Lower lobe of right lung (tissue), 2 donors: ENCODE measurements around the gene FOXF2. TPM values are rescaled to one million over a fixed set of nuclear protein-coding genes. Genes with fewer than 3 reads are reported as not detected.

ENCODE experiments used
- ATAC-seq, 2 donors: fragments of 200-7000 bp; cut with Tn5 transposase; one replicate each; pipeline ENCODE4 v1.9.1; 2020 to 2022; ENCODE audit warnings: mild to moderate bottlenecking in 2 of 2, moderate library complexity in 2 of 2
- DNase-seq: peaks from one replicate; pipeline ENCODE4 v3.0.0-alpha.2; 2020
- H3K27ac ChIP-seq: fragments of 200-600 bp; one replicate; pipeline ENCODE4 v1.8.0; 2022
- H3K27me3 ChIP-seq: fragments of 200-600 bp; one replicate; pipeline ENCODE4 v1.8.0; 2022; ENCODE audit warnings: low read depth
- H3K36me3 ChIP-seq: fragments of 200-600 bp; one replicate; pipeline ENCODE4 v1.8.0; 2022; ENCODE audit warnings: mild to moderate bottlenecking
- H3K4me1 ChIP-seq: fragments of 200-600 bp; one replicate; pipeline ENCODE4 v1.8.0; 2022
- H3K4me3 ChIP-seq: fragments of 200-600 bp; one replicate; pipeline ENCODE4 v1.8.0; 2022; ENCODE audit warnings: mild to moderate bottlenecking
- H3K9me3 ChIP-seq: fragments of 200-600 bp; one replicate; pipeline ENCODE4 v1.8.0; 2022
- CTCF ChIP-seq: fragments of 200-600 bp; IDR thresholded peaks from one replicate; pipeline ENCODE4 v1.8.0; 2022; ENCODE audit warnings: antibody characterized with exemption, mild to moderate bottlenecking
- intact Hi-C: fragments of 100-400 bp; cut with DNase I; formaldehyde crosslinking; loops from one replicate; pipeline ENCODE4 v1.11.0; 2022
- microRNA-seq: library from miRNA; unstranded; fragments of <30 nt; microRNA quantifications from one replicate; pipeline ENCODE4 v1.2.0, GENCODE V29; 2020; ENCODE audit warnings: borderline number of aligned reads
- total RNA-seq: library from RNA; stranded (reverse); fragmentation: NEBNext Ultra II Directional; extraction: Animal tissue kit (Norgen Biotek cat#: 25700); gene quantifications from one replicate; pipeline ENCODE4 v1.2.1, GENCODE V29; 2021
- donor health status: DM: no; HTN: yes; CAD: no; lungs with severe emphysema.

FOXF2 gene
- total RNA-seq, 1 donor from 2014 or later: 13.2 TPM

GRCh38 chr6:1439349-1439748 lies 50.0 kb downstream of the FOXF2 start:
- no peak for TF ChIP-seq CTCF
- no peak for ATAC-seq
- no peak overlapping the region for H3K27ac ChIP-seq
- no peaks in the 10 kb centered on the region for H3K36me3 ChIP-seq
- peaks cover 25% of the 10 kb centered on the region for H3K27me3 ChIP-seq
- intact Hi-C loops: no loop called here
- no peaks in the 10 kb centered on the region for H3K4me1 ChIP-seq
- H3K9me3 ChIP-seq: no peaks in the 10 kb centered on the region
- no peak overlapping the region for H3K4me3 ChIP-seq
- DNase-seq: no peak

- H3K4me1 ChIP-seq: no peaks in the 10 kb centered on the region
- no peak overlapping the region for H3K27ac ChIP-seq
- peaks cover 7% of the 10 kb centered on the region for H3K27me3 ChIP-seq
- H3K9me3 ChIP-seq: no peaks in the 10 kb centered on the region
- no peak for TF ChIP-seq CTCF
- H3K4me3 ChIP-seq: no peak overlapping the region
- DNase-seq (no peak), ATAC-seq (no peak)
- intact Hi-C loops: no loop called here
- H3K36me3 ChIP-seq: no peaks in the 10 kb centered on the region
Observed at GRCh38 chr6:1442929-1443328, 53.6 kb downstream of the FOXF2 start.

Small RNAs within 50 kb of the gene (microRNA-seq; reads per million reads assigned to microRNA genes)
- 2.0 reads per million for gene MIR6720

Other genes starting within 250 kb of the FOXF2 start
- gene FOXQ1, start 77.5 kb upstream of the FOXF2 start, total RNA-seq: 7.5 TPM
- 2.3 TPM for gene FOXC1, start 220.3 kb downstream of the FOXF2 start, total RNA-seq